WTC11 (cell line): ENCODE measurements around the gene C13orf46. TPM values are rescaled to one million over a fixed set of nuclear protein-coding genes. Genes with fewer than 3 reads are reported as not detected.
A peak's percentile ranks its signal among the peaks of the same experiment; 100 is the strongest.

Experiments used
- ATAC-seq: fragments of 200-7000 bp; cut with Tn5 transposase; 2 replicates; pipeline ENCODE4 v1.10.0; 2021; ENCODE audit warnings: mild to moderate bottlenecking, moderate library complexity
- CTCF ChIA-PET: fragments of 300-600 bp; sonication (Branson Sonifier 250); formaldehyde crosslinking; loops from one replicate; lab custom pipeline; 2021; ENCODE audit warnings: antibody characterized with exemption; lab: Charles Lee
- POLR2A ChIA-PET: fragments of 350-600 bp; sonication (Branson Sonifier 250); formaldehyde crosslinking; loops from one replicate; lab custom pipeline; 2021; ENCODE audit warnings: antibody characterized with exemption; lab: Charles Lee
- DNase-seq: peaks from one replicate; pipeline ENCODE4 v3.0.0; 2021; ENCODE audit warnings: low spot score
- H3K27ac Mint-ChIP-seq: 2 replicates; pipeline ENCODE4 v1.8.0; 2021; ENCODE audit warnings: mixed read lengths
- H3K27me3 Mint-ChIP-seq: 2 replicates; pipeline ENCODE4 v1.8.0; 2021; ENCODE audit warnings: low read depth, mild to moderate bottlenecking, moderate library complexity, mixed read lengths
- H3K36me3 Mint-ChIP-seq: 2 replicates; pipeline ENCODE4 v1.8.0; 2021; ENCODE audit warnings: mixed read lengths
- H3K4me1 Mint-ChIP-seq: 2 replicates; pipeline ENCODE4 v1.8.0; 2022; ENCODE audit warnings: mixed read lengths
- H3K4me3 Mint-ChIP-seq: 2 replicates; pipeline ENCODE4 v1.8.0; 2021; ENCODE audit warnings: mild to moderate bottlenecking, moderate library complexity, mixed read lengths
- H3K9me3 Mint-ChIP-seq: 2 replicates; pipeline ENCODE4 v1.8.0; 2021; ENCODE audit warnings: mixed read lengths
- CDX4 ChIP-seq: fragments of 250-450 bp; sonication (Bioruptor Pico); IDR thresholded peaks from 2 replicates; pipeline ENCODE4 v1.9.0; 2021; ENCODE audit warnings: moderate library complexity, mild to moderate bottlenecking, inconsistent platforms, borderline replicate concordance
- EMX1 ChIP-seq: fragments of 250-450 bp; sonication (Bioruptor Pico); IDR thresholded peaks from 2 replicates; pipeline ENCODE4 v1.8.0; 2021; ENCODE audit warnings: mild to moderate bottlenecking
- ESRRA ChIP-seq: sonication (generic); formaldehyde crosslinking; IDR thresholded peaks from 2 replicates; pipeline ENCODE4 v1.8.1; 2022; ENCODE audit warnings: mild to moderate bottlenecking, missing genetic modification reagents, borderline replicate concordance
- FOXJ3 ChIP-seq: sonication (generic); formaldehyde crosslinking; IDR thresholded peaks from 2 replicates; pipeline ENCODE4 v1.9.0; 2021; ENCODE audit warnings: missing genetic modification reagents, mild to moderate bottlenecking, borderline replicate concordance
- FOXP1 ChIP-seq: sonication (generic); formaldehyde crosslinking; IDR thresholded peaks from 2 replicates; pipeline ENCODE4 v1.8.0; 2022; ENCODE audit warnings: missing genetic modification reagents, mild to moderate bottlenecking, moderate library complexity, borderline replicate concordance
- IRF1 ChIP-seq: sonication (generic); formaldehyde crosslinking; IDR thresholded peaks from 2 replicates; pipeline ENCODE4 v1.8.0; 2023; ENCODE audit warnings: missing genetic modification reagents
- JAZF1 ChIP-seq: fragments of 250-450 bp; sonication (Bioruptor Pico); IDR thresholded peaks from 2 replicates; pipeline ENCODE4 v1.9.0; 2021; ENCODE audit warnings: moderate library complexity, mild to moderate bottlenecking, inconsistent platforms
- NR1H2 ChIP-seq: sonication (generic); formaldehyde crosslinking; IDR thresholded peaks from 2 replicates; pipeline ENCODE4 v1.9.0; 2021; ENCODE audit warnings: mild to moderate bottlenecking, moderate library complexity, missing genetic modification reagents
- NR3C1 ChIP-seq: sonication (generic); formaldehyde crosslinking; conservative IDR thresholded peaks from 2 replicates; pipeline ENCODE4 v1.8.1; 2023; ENCODE audit warnings: low read depth, mild to moderate bottlenecking, missing genetic modification reagents
- OVOL2 ChIP-seq: fragments of 250-450 bp; sonication (Bioruptor Pico); IDR thresholded peaks from 2 replicates; pipeline ENCODE4 v1.9.0; 2021; ENCODE audit warnings: mild to moderate bottlenecking, borderline replicate concordance
- SP1 ChIP-seq: sonication (generic); formaldehyde crosslinking; conservative IDR thresholded peaks from 2 replicates; pipeline ENCODE4 v1.8.1; 2022; ENCODE audit warnings: missing genetic modification reagents
- USF1 ChIP-seq: sonication (generic); formaldehyde crosslinking; IDR thresholded peaks from 2 replicates; pipeline ENCODE4 v1.8.0; 2022; ENCODE audit warnings: mild to moderate bottlenecking, missing genetic modification reagents
- ZNF138 ChIP-seq: sonication (generic); formaldehyde crosslinking; conservative IDR thresholded peaks from 2 replicates; pipeline ENCODE4 v1.8.1; 2022; ENCODE audit warnings: mild to moderate bottlenecking, moderate library complexity, missing genetic modification reagents
- ZNF232 ChIP-seq: sonication (generic); formaldehyde crosslinking; IDR thresholded peaks from 2 replicates; pipeline ENCODE4 v1.8.0; 2022; ENCODE audit warnings: mild to moderate bottlenecking, missing genetic modification reagents
- ZNF263 ChIP-seq: sonication (generic); formaldehyde crosslinking; IDR thresholded peaks from 2 replicates; pipeline ENCODE4 v1.8.1; 2022; ENCODE audit warnings: low read depth, mild to moderate bottlenecking, moderate library complexity, missing genetic modification reagents
- ZNF396 ChIP-seq: fragments of 250-450 bp; sonication (Bioruptor Pico); IDR thresholded peaks from 2 replicates; pipeline ENCODE4 v1.8.0; 2021; ENCODE audit warnings: mild to moderate bottlenecking, moderate library complexity, borderline replicate concordance
- ZNF423 ChIP-seq: fragments of 250-450 bp; sonication (Bioruptor Pico); IDR thresholded peaks from 2 replicates; pipeline ENCODE4 v2.1.2; 2022; ENCODE audit warnings: mild to moderate bottlenecking, moderate library complexity
- ZNF425 ChIP-seq: fragments of 250-450 bp; sonication (Bioruptor Pico); conservative IDR thresholded peaks from 2 replicates; pipeline ENCODE4 v1.9.0; 2021; ENCODE audit warnings: mild to moderate bottlenecking
- ZNF512 ChIP-seq: sonication (generic); formaldehyde crosslinking; IDR thresholded peaks from 2 replicates; pipeline ENCODE4 v1.8.1; 2022; ENCODE audit warnings: missing genetic modification reagents, borderline replicate concordance
- ZNF671 ChIP-seq: fragments of 250-450 bp; sonication (Bioruptor Pico); IDR thresholded peaks from 2 replicates; pipeline ENCODE4 v1.8.0; 2021; ENCODE audit warnings: mild to moderate bottlenecking
- total RNA-seq: library from RNA; stranded (reverse); gene quantifications from 3 replicates; pipeline ENCODE4 v1.2.3, GENCODE V29; 2021
- TF ChIP-seq, protein P1 (sequence below): sonication (generic); formaldehyde crosslinking; IDR thresholded peaks from 2 replicates; pipeline ENCODE4 v1.8.1; 2023; ENCODE audit warnings: mild to moderate bottlenecking, moderate library complexity, missing genetic modification reagents
- TF ChIP-seq, protein P2 (sequence below): sonication (generic); formaldehyde crosslinking; IDR thresholded peaks from 2 replicates; pipeline ENCODE4 v1.8.1; 2023; ENCODE audit warnings: mild to moderate bottlenecking, missing genetic modification reagents

C13orf46 gene
- total RNA-seq, 1 experiment from 2014 or later, result 0.50 TPM

GRCh38 chr13:113935001-113935844 lies 38.7 kb downstream of the C13orf46 start:
- Mint-ChIP-seq H3K36me3 (no peaks in the 10 kb centered on the region), H3K9me3 (no peaks in the 10 kb centered on the region), H3K27ac (peak overlapping the region; percentile 19; the same call in 1 of the 2 replicates), H3K4me3 (no peak overlapping the region), H3K4me1 (0 out of 2 replicates have a peak, but pooled peaks cover 6% of the 10 kb centered on the region), H3K27me3 (no peaks in the 10 kb centered on the region; the same call in 1 of the 2 replicates)
- POLR2A ChIA-PET, result no interaction called here
- TF ChIP-seq IRF1 (no peak), JAZF1 (CRISPR knock-in tag) (no peak), USF1 (no peak), OVOL2 (CRISPR knock-in tag) (no peak), ESRRA (CRISPR knock-in tag) (no peak), EMX1 (no peak), ZNF512 (CRISPR knock-in tag) (no peak), ZNF138 (CRISPR knock-in tag) (no peak), FOXP1 (CRISPR knock-in tag) (no peak), FOXJ3 (CRISPR knock-in tag) (no peak), ZNF423 (CRISPR knock-in tag) (no peak), ZNF671 (no peak), NR3C1 (CRISPR knock-in tag) (no peak)
- TF ChIP-seq, protein P1, sequence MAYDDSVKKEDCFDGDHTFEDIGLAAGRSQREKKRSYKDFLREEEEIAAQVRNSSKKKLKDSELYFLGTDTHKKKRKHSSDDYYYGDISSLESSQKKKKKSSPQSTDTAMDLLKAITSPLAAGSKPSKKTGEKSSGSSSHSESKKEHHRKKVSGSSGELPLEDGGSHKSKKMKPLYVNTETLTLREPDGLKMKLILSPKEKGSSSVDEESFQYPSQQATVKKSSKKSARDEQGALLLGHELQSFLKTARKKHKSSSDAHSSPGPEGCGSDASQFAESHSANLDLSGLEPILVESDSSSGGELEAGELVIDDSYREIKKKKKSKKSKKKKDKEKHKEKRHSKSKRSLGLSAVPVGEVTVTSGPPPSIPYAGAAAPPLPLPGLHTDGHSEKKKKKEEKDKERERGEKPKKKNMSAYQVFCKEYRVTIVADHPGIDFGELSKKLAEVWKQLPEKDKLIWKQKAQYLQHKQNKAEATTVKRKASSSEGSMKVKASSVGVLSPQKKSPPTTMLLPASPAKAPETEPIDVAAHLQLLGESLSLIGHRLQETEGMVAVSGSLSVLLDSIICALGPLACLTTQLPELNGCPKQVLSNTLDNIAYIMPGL (CRISPR knock-in tag), result no peak
- TF ChIP-seq, protein P2, sequence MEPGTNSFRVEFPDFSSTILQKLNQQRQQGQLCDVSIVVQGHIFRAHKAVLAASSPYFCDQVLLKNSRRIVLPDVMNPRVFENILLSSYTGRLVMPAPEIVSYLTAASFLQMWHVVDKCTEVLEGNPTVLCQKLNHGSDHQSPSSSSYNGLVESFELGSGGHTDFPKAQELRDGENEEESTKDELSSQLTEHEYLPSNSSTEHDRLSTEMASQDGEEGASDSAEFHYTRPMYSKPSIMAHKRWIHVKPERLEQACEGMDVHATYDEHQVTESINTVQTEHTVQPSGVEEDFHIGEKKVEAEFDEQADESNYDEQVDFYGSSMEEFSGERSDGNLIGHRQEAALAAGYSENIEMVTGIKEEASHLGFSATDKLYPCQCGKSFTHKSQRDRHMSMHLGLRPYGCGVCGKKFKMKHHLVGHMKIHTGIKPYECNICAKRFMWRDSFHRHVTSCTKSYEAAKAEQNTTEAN, result no peak
- ATAC-seq, result peak; percentile 71
- CTCF ChIA-PET, result interaction anchor here (0.8 to 1.7 kb wide), 4 partner anchors 12 to 194 kb away, joined by 3 to 9 read pairs (median 3); no protein-coding TSS in a partner anchor
- peak; percentile 38 for DNase-seq

GRCh38 chr13:113934576-113934975 lies 39.3 kb downstream of the C13orf46 start:
- ATAC-seq (no peak), DNase-seq (no peak)
- Mint-ChIP-seq H3K27me3 (no peaks in the 10 kb centered on the region; the same call in 1 of the 2 replicates), H3K27ac (no peak overlapping the region), H3K9me3 (no peaks in the 10 kb centered on the region), H3K4me1 (0 out of 2 replicates have a peak, but pooled peaks cover 6% of the 10 kb centered on the region), H3K36me3 (no peaks in the 10 kb centered on the region), H3K4me3 (no peak overlapping the region)
- POLR2A ChIA-PET, result no interaction called here
- CTCF ChIA-PET, result interaction anchor here (1.7 kb wide), 1 partner anchor 13 kb away, joined by 9 read pairs; no protein-coding TSS in a partner anchor
- TF ChIP-seq ZNF263 (CRISPR knock-in tag) (no peak), ZNF396 (no peak), ZNF232 (no peak), CDX4 (no peak), SP1 (CRISPR knock-in tag) (no peak), ZNF425 (CRISPR knock-in tag) (no peak), ZNF512 (CRISPR knock-in tag) (no peak), NR1H2 (no peak)
